GM18499 (cell line): ENCODE results near the gene HGFAC.

Source experiments
- ATAC-seq: cut with Tn5 transposase; IDR thresholded peaks from one replicate; pipeline ENCODE4 v1.9.1; 2021; ENCODE audit warnings: moderate number of reproducible peaks; ENCODE audit not compliant: insufficient read depth, unreplicated experiment

Gene HGFAC

GRCh38 chr4:3483471-3483921 lies 41.7 kb downstream of the HGFAC start:
- no peak for ATAC-seq

GRCh38 chr4:3484057-3484973 lies 42.5 kb downstream of the HGFAC start:
- no peak for ATAC-seq

GRCh38 chr4:3485011-3485791 lies 43.4 kb downstream of the HGFAC start:
- ATAC-seq, result no peak

GRCh38 chr4:3485886-3486540 lies 44.2 kb downstream of the HGFAC start:
- ATAC-seq, result no peak

GRCh38 chr4:3486541-3487540 lies 45.1 kb downstream of the HGFAC start:
- ATAC-seq, result no peak

GRCh38 chr4:3487861-3488260 lies 46.1 kb downstream of the HGFAC start:
- no peak for ATAC-seq

- ATAC-seq, result no peak
Measured at GRCh38 chr4:3488820-3489219, 47.1 kb downstream of the HGFAC start.

- no peak for ATAC-seq
Measured at GRCh38 chr4:3489451-3489962, 47.7 kb downstream of the HGFAC start.

GRCh38 chr4:3491681-3492405 lies 50.1 kb downstream of the HGFAC start:
- ATAC-seq, result no peak

- no peak for ATAC-seq
Measured at GRCh38 chr4:3492741-3493719, 51.3 kb downstream of the HGFAC start.

- no peak for ATAC-seq
Measured at GRCh38 chr4:3493720-3494461, 52.1 kb downstream of the HGFAC start.

GRCh38 chr4:3494462-3494871 lies 52.7 kb downstream of the HGFAC start:
- no peak for ATAC-seq

GRCh38 chr4:3495204-3495975 lies 53.6 kb downstream of the HGFAC start:
- no peak for ATAC-seq

- ATAC-seq, result no peak
Measured at GRCh38 chr4:3496021-3496420, 54.3 kb downstream of the HGFAC start.

- ATAC-seq, result no peak
Measured at GRCh38 chr4:3497095-3497494, 55.3 kb downstream of the HGFAC start.
